ENCODE data around the gene ATP5MG. TPM values are rescaled to one million over a fixed set of nuclear protein-coding genes. Genes with fewer than 3 reads are reported as not detected.

Gene ATP5MG, protein sequence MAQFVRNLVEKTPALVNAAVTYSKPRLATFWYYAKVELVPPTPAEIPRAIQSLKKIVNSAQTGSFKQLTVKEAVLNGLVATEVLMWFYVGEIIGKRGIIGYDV
- total RNA-seq = 100 to 1,000 TPM; 286 to 294 TPM

DNA sequence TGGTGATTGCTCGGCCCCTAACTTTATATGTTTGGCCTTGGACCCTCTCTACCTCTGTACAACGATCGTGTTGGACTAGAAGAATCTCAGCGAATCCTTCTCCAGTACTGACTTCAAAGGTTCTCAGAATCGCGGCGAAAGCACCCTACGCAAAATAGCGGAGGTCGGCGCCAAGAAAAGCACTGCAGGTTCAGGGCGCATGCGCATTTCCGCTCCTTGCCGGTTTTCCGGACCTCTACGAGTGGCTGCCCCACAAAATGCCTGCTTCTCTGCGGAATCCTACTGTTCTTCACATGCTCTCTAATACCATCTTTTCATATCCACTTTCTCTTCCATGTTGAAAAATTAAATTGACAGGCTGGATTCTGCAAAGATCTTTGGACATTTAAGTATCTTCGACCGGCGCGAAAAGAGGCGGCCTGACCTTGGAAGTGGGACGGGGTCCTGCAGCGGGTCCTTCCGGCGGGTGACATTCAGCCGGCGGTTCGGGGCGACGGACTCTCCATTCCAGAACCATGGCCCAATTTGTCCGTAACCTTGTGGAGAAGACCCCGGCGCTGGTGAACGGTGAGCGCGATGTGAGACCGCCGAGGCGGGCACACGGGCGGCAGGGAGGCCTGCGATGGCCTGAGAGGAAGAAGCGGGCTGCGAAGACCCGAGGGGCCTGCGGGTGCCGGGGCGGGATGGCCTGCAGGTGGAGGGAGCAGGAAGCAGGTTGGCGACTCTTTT lies at the start of gene ATP5MG:
Gene ATP5MG, plus strand, starts transcription at position 456 of the 729 bp plus-strand sequence. Its CDS starts 60 bp downstream, at position 516.

DNA sequence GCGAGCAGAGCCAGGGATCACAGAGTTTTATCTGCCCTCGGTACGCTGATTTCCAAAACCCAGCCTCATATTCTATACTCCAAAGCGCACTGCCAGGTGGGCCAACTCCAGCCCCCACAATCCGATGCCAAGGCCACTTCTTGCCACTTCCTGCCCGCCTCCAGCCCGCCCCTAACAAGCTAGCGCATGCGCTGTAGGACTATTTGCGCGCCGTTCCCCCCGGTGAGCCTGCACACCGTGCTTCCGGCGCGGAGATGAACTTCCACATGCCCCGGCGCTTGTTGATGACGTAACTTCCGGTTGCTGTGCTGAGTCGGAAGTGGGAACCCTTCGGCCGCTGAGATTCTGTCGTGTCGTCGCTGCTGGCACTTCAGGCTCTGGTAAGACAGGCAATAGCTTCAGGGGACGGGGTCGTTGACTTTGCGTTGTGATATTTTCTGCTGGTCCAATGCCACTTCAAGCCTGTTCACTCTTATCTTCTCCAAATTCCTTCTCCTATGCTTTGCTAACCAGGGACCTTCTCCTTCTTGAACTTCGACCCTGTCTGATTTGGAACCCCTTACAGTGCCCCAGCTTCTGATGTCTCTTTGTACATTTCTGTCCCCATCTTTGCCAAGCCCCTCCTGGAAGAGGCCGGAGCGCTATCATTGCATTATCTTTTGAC lies 42.0 kb upstream of the ATP5MG start, which contains the start of gene UBE4A:
Gene UBE4A, plus strand, starts transcription at position 306 of the 664 bp plus-strand sequence. CDS start 5,481 bp downstream, outside the sequence.

DNA sequence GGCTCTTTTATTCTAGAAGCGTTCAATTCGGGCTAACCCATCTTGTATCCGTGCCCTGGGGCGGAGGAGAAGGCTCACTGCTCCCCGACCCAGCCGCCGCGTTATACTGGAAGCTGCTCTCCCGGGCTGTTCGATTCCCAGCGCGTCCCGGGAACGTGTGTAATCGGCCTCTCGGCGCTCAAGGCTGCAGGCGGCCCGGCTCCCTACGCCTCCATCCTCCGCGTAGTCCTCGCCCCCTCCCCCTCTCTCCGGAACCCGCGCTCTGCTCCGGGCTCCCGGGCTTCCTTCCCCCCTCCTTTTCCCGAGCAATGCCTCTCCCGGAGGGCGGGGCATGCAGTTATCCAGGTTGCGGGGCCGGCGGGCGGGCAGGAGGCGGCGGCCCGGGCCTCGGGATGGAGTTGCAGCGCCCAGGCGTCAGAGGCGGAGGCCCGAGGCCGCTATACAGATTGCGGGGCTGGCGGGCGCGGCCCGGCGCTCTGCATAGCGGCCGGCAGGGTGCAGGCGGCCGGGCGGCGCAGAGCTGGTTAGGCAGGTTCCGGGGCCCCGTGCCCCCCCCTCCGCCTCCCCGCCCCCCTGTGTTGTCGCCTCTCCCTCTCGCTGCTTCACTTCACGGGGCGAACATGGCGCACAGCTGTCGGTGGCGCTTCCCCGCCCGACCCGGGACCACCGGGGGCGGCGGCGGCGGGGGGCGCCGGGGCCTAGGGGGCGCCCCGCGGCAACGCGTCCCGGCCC lies 34.7 kb downstream of the ATP5MG start, which contains the start of gene KMT2A:
Gene KMT2A, plus strand, starts transcription at position 600 of the 732 bp plus-strand sequence. Its CDS starts 21 bp downstream, at position 621.

Other genes with a start within 250 kb of the ATP5MG start
- gene SCN4B, start 248.8 kb upstream of the ATP5MG start, total RNA-seq = under 1 TPM in 1 of 2 experiments, not detected in 1; 0.10 TPM
- not detected for gene SCN2B, start 225.0 kb upstream of the ATP5MG start, total RNA-seq
- 10 to 100 TPM; 74.3 to 76.2 TPM for gene JAML, start 176.6 kb upstream of the ATP5MG start, total RNA-seq
- gene MPZL3, start 149.2 kb upstream of the ATP5MG start, total RNA-seq = 10 to 100 TPM; 13.0 to 13.7 TPM
- gene MPZL2, start 137.3 kb upstream of the ATP5MG start, total RNA-seq = 1 to 10 TPM; 4.8 to 5.2 TPM
- gene CD3E, start 96.9 kb upstream of the ATP5MG start, total RNA-seq = 100 to 1,000 TPM; 618 to 632 TPM
- 100 to 1,000 TPM; 462 to 471 TPM for gene CD3D, start 58.9 kb upstream of the ATP5MG start, total RNA-seq
- gene CD3G, start 57.3 kb upstream of the ATP5MG start, total RNA-seq = 100 to 1,000 TPM; 201 to 212 TPM
- gene UBE4A, start 42.0 kb upstream of the ATP5MG start, total RNA-seq = 10 to 100 TPM; 40.2 to 40.6 TPM
- gene KMT2A, start 34.9 kb downstream of the ATP5MG start, total RNA-seq = 10 to 100 TPM; 91.6 to 92.8 TPM
- under 1 TPM; 0.55 to 0.83 TPM for gene TTC36, start 125.9 kb downstream of the ATP5MG start, total RNA-seq
- gene TMEM25, start 129.6 kb downstream of the ATP5MG start, total RNA-seq = 10 to 100 TPM; 11.3 to 12.1 TPM
- 1 to 10 TPM; 9.6 to 9.9 TPM for gene IFT46, start 164.3 kb downstream of the ATP5MG start, total RNA-seq
- 100 to 1,000 TPM; 112 to 117 TPM for gene ARCN1, start 170.8 kb downstream of the ATP5MG start, total RNA-seq
- gene PHLDB1, start 206.0 kb downstream of the ATP5MG start, total RNA-seq = under 1 TPM; 0.26 to 0.43 TPM

Data from activated naive CD4-positive, alpha-beta T cell treated with anti-CD3 and anti-CD28 coated beads, Interleukin-2, amount 10 ng/mL, durations not matched to agents 5 hours and 36 hours (primary cell).